Measurements from ENCODE around the gene TGFBRAP1.
"Not testable (repeated sequence)": the region's sequence is repeated elsewhere in the genome, so short reads cannot be mapped to it uniquely, and the experiment has no call there.

Gene TGFBRAP1

DNA sequence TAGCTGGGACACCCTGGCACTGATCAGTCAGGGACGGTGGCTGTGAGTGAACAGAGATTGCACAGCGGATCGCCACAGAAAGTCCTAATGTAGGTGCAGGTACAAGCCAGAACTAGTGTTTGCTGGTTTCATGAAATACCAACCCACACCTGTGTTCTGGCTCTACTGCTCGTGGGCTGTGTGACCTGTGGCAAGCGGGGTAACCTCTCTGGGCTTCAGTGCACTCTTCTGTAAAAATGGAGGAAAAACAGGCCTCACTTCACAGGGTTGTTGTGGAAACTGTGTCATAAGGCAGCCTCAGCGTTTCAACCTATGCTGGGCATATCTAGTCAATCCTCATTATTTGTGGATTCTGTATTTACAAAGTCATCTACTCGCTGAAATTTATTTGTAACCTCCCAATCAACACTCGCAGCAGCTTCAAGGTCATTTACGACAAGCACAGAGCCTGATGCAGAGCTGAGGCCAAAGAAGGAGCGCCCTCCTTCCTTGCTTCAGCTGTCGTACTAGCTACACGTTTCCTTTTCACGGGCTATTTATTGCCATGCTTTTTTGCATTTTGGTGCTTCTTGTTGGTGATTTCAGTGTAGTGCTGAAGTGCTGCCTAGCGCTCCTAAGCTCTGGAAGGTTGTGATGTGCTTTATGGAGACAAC is 58.0 kb downstream of the TGFBRAP1 start:
- no peak for DNase-seq

DNA sequence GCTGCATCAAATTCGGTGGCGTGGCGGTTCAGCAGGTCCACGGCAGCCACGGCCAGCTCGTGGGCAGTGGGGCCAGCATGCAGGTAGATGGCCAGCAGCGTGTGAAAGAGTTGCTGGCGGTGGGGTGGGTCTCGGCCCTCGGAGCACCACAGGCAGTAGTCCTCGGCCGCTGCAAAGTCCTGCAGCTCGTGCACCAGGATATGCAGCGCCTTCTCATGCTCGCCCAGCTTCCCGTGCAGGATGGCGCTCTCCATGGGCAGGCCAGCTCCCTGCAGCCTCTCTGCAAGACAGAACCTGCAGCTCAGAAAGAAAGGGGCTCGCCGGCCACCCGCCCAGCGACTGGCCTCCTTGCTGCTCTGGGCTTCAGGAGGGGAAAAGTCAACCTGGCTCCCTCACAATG is 60.1 kb downstream of the TGFBRAP1 start:
- no peak for DNase-seq

DNA sequence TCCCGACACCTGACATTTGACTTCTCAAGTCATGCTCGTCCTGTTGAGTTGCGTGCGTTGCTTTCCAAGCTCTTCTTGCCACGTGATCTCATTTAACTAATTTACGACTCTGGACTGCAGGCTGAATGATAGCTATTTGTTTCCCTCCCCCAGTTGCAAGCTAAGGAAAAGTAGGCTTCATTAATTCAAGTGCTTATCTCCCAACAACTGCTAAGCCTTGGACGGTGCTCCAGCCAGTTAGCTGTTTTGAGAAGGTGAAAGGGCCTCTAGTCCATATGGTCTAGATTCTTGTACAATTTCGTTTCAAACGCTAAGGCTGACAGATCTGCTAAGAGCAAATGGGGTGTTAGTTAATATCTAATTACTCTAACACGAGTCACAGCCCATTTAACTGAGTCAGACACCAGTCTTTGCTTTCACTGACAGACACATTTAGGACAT is 66.9 kb downstream of the TGFBRAP1 start:
- no peak for DNase-seq

DNA sequence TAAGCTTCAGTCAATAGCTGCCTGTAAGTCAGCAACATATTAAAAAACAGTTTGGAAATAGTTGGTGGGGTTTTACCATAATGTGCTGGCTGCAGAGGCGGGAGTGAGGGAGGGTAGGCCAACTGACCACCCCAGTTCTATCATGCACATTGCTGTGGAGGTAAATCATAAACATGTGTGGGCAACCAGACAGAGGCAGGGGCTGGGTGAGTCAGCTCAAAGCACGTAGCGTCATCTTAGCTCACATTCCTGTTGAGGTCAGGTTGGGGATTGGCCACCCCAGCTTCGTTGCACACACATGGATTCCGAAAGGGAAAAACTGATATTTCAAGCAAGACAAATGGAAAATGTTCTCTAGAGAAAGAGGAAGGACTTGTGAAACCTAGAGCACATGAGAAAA is 68.5 kb downstream of the TGFBRAP1 start:
- DNase-seq = no peak

DNA sequence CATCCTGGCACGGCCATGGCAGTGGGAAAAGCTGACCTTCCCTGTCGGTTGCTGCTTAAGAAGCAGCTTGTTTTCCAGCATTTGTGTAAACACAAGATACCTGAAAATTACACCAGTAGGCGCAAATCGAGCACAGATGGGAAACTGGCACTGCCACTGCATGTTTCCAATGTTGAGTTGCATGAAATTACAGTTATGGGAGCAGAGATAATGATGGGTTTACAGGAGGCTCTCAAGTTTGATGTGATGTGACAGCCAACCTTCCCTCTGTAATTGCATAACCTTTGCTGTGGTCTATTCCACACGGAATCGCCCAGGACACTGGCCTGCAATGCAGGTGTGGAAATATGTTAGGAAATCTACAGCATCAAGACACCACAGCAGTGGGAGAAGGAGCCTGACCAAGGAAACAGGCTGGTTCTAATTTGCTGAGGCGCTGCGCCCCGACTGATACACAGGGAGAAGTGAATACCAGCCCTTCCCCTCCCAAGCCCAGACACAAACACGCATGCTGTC is 70.6 kb downstream of the TGFBRAP1 start:
- no peak for DNase-seq

DNA sequence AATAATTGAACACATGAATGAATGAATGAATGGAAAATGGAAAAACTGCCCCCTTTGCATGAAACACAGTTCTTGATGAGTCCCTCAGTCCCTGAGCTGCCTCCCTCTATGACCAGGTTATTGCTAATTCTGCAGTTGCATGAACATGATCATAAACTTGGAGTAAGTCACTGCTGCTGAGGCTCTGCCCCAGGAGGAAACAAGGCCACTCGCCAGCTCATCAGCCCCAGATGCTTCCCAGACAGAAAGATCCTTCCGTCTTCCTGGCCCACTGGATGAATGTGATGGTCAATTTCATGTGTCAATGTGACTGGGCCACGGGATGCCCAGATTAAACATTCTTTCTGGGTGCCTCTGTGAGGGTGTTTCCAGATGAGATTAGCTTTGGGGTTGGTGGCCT is 71.6 kb downstream of the TGFBRAP1 start:
- DNase-seq = no peak

DNA sequence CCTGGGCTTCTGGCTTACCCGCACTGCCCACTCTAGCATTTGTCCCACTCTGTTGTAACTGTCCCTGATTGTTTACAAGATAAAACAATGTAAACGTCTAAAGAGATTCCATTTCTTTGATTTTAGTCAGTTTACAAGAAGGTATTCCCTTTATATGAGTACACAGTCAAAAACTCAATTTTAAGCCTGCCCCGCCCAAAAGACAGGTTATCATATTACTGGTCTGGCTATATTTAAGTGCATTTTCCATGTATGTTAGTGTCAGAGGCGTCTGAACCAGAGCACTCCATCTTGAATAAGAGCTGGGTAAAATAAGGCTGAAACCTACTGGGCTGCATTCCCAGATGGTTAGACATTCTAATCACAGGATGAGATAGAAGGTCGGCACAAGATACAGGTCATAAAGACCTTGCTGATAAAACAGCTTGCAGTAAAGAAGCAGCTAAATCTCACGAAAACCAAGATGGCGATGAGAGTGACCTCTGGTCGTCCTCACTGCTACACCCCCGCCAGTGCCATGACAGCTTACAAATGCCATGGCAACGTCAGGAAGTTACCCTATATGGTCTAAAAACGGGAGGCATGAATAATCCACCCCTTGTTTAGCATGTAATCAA is 73.0 kb downstream of the TGFBRAP1 start:
- DNase-seq = no peak

DNA sequence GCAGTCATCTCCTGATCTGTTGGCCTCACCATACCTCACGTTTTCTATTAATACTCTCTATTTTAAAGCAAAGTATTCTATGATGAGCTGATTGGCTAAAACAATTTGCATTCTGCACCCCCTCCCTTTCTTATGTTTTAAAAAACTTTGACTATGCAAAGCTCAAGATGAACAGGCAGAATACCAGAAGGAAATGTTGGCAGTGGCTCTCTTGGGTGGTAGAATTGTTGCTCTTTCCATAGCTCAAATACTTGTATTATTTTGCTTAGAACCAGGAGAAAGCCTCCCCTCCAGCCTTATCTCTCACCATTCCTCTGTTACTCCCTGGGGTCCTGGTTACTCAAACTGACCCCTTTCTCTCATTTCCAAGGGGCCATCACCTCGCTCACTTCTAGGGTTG is 73.6 kb downstream of the TGFBRAP1 start:
- DNase-seq = no peak

DNA sequence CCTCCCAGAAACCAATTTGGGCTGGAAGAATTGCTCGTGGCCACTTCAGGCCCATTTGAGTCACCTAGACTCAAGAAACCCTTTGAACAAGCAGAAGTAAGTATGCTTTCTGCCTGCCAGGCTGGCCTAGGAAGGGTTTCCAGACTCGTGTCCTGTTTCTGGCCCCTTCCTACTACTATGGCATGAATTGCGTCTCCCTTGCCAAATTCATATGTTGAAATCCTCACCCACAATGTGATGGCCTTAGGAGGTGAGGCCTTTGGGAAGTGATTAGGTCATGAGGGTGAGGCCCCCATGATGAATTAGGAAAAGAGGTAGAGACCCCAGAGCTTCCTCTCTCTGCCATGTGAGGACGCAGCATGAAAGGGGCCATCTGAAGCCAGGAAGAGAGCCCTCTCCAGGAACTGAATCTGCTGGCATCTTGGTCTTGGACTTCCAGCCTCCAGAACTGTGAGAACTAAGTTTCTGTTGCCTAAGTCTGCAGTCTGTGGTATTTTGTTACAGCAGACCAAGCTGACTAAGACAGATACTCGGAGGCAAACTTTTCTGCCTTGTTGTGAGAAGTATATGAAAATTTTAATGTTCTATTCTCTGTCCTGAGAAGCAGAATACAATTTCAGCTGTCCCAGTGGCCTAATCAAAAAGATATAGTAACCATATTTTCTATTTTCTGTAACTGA is 74.9 kb downstream of the TGFBRAP1 start:
- no peak for DNase-seq

DNA sequence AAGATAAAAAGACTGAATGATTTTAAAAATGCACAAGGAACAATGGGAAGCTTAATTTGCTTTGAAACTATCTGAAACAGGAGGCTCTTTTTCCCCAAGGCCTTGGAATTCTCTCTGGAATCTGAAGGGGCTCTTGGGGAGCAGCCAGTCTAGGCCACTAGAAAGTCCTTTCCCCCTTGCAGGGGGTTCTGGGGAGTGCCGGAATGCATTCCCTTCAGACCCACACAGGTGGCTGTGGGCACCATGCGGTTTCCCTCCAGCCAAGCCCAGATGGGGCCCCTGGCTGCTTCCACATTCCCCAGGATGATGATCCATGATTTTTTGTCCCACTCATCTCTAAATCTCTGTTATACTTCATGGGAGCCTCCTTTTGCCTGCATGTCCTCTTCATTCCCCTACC is 77.3 kb downstream of the TGFBRAP1 start:
- DNase-seq = no peak

DNA sequence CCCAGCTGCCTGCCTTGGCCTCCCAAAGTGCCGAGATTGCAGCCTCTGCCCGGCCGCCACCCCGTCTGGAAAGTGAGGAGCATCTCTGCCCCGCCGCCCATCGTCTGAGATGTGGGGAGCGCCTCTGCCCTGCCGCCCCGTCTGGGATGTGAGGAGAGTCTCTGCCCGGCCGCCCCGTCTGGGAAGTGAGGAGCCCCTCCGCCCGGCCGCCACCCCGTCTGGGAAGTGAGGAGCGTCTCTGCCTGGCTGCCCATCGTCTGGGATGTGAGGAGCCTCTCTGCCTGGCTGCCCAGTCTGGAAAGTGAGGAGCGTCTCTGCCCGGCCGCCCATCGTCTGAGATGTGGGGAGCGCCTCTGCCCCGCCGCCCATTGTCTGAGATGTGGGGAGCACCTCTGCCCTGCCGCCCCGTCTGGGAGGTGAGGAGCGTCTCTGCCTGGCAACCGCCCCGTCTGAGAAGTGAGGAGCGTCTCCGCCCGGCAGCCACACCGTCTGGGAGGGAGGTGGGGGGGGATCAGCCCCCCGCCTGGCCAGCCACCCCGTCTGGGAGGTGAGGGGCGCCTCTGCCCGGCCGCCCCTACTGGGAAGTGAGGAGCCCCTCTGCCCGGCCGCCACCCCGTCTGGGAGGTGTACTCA is 78.4 kb downstream of the TGFBRAP1 start:
- DNase-seq = not testable (repeated sequence)

DNA sequence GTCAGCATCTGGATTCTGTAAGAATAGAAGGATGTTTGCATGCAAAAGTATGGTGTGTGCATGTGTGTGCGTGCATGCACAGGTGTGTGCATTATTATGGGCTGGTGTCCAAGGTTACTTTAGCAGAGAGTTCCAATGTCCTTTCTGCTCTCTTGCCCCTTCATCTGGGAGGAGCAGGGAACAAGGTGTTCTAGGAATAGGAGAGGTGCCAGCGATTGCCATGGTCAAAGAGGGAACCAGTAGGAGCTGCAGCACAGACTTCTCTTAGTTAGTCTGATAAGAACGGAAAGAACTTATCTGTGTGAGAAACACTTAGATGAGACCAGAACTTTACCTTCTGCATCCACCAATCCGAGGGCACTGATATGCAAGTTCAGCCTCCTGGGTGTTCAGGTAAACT is 79.6 kb downstream of the TGFBRAP1 start:
- no peak for DNase-seq

DNA sequence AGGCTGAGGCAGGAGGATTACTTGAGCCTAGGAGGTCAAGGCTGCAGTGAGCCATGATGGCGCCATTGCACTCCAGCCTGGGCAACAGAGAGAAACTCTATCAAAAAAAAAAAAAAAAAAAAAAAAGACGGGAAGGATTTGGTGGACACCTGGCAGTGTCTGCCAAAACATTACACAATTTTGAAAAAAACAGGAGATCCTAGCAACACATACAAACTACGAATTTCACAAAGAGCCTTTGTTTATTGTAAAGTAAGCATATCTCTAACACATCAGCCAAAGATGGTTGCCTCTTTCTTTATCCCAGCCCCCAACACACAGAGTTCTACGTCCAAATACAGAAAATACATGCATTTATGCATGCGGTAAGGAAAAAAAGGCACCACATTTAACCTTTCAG is 80.4 kb downstream of the TGFBRAP1 start:
- no peak for DNase-seq

DNA sequence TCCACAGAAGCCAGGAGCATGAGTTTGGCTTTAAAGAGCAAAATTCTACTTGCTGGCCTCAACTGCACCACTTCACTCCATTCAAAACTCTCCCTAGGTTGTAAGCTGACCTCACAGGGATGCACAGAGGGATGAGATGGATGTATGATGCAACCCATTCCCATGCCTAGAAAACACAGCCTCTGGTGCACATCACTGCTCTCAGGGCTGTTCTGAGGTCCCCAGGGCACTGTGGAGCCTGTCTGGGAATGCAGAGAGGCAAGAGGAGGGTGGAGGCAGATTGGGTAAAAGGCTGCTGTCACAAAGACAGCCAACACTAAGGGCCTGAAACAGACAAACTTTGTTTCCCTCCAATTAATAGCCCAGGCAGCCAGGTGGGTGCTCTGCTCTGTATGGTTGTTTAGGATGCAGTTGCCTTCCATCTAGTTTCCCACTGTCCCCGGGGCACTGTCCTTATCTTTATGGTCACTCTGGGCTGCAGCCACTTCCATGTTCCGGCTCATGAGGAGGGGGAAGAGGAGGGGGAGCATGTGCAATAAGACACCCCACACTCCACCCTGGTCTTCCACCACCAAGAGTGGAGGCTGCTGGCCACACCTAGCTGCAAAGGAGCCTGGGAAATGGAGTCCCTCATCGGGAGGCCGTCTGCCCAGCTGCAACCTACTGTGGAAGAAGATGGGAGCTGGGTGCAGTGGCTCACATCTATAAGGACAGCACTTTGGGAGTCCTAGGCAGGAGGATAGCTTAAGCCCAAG is 81.0 kb downstream of the TGFBRAP1 start:
- DNase-seq = no peak

DNA sequence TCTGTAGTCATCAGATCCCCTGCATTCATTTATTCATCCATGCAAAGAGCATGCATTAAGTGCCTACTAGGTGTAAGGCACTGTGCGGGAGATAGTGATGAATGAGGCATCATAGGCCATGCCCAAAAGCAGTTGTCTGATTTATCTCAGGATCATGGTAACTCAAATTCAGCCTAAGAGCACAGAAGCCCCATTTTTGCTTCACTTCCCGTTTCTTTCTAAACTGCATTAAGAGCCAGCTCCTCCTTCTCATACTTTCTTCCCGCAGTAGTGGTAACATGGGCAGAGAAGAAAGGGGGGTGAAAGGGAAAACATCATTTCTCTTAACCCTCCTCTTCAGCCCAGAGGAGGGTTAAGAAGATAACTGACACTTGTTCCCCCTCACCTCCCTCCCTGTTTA is 85.1 kb downstream of the TGFBRAP1 start:
- no peak for DNase-seq

DNA sequence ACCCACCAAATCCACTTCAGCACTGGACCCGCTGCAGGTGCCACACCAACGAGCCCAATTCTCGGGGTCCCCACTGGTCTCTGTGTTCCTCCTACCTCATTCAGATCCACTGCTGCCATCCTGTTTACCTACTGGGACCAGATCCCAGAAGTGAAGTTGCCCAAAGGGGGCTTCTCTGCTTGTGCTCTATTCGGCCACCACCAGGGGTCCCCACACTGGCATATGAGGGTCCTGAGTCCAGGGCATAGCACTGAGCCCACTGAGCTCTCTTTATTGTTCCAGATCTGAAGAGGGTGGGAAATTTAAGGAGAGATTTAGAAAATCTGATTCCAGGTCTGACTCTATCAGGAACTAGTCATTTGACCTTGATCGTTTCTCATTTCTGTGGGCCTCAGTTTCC is 85.6 kb downstream of the TGFBRAP1 start:
- DNase-seq = no peak

DNA sequence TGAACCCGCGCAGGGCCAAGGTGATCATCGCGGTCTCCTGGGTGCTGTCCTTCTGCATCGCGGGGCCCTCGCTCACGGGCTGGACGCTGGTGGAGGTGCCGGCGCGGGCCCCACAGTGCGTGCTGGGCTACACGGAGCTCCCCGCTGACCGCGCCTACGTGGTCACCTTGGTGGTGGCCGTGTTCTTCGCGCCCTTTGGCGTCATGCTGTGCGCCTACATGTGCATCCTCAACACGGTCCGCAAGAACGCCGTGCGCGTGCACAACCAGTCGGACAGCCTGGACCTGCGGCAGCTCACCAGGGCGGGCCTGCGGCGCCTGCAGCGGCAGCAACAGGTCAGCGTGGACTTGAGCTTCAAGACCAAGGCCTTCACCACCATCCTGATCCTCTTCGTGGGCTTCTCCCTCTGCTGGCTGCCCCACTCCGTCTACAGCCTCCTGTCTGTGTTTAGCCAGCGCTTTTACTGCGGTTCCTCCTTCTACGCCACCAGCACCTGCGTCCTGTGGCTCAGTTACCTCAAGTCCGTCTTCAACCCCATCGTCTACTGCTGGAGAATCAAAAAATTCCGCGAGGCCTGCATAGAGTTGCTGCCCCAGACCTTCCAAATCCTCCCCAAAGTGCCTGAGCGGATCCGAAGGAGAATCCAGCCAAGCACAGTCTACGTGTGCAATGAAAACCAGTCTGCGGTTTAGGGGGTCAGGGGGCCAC is 87.1 kb downstream of the TGFBRAP1 start:
- DNase-seq = no peak

DNA sequence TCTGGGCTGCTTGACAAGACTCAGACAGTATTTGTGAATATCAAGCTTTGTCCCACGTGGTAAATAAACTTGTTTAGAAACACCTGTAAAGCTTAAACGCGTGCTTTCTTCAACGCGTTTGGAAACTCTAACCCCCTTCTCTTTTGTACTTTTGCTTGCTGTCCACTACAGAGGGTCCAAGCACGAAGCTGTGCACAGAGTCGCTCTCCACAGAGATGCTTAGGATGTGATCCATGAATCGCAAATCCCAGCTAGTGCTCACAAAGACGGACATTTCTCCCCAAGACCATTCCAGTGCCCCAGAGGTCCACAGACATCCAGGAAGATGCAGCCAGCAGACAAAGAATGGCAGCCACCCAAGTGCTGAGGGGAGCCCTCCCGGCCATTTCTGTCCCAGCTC is 88.1 kb downstream of the TGFBRAP1 start, which contains the start of gene GPR45:
TSS of gene GPR45 (plus strand) at position 301 of the 400 bp plus-strand sequence. CDS start 116 bp downstream, outside the sequence.
- no peak for DNase-seq

DNA sequence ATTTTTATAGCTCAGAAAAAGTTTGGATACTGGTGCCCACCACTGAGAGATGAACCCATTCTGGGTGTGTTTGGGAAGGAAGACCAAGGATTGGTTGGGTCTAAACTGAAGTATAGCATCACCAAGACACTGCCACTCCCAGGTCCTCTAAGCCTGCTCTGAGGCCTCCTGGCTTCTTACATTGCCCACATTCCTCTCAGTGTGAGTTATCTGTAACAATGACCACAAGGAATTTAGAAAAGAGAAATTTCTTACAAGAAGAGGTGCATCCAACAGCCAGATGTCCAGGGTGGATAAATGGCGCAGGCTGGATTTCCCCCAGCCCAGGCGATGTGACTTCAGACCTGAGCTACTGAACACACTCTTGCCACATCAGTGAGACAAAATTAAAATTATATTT is 89.6 kb downstream of the TGFBRAP1 start:
- DNase-seq = no peak

DNA sequence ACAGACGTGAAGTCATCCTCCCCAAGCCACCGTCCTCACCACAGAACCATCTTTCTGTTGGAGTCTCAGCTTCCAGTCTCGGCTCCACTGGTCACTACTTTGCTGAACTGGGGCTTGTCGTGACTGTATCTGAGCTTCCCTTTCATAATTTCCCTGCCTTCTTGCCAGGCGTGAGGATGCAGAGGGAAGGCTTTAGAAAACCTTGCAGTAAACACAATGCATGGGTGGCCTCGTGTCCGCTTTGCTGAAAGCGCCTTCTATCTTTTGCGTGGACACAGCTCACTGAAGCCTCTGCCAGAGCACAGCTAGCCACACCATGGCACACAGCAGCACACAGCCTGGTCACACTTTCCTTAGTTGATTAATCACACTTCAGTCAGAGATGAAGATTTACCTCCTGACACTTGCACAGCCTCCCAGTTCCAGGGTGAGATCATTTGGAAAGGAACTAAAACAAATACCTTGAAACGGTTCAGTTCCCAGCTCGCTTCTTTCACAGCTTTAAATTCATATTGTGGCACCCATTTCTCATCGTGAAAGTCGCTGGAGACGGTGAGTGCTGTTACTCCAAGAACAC is 90.8 kb downstream of the TGFBRAP1 start:
- DNase-seq = no peak

DNA sequence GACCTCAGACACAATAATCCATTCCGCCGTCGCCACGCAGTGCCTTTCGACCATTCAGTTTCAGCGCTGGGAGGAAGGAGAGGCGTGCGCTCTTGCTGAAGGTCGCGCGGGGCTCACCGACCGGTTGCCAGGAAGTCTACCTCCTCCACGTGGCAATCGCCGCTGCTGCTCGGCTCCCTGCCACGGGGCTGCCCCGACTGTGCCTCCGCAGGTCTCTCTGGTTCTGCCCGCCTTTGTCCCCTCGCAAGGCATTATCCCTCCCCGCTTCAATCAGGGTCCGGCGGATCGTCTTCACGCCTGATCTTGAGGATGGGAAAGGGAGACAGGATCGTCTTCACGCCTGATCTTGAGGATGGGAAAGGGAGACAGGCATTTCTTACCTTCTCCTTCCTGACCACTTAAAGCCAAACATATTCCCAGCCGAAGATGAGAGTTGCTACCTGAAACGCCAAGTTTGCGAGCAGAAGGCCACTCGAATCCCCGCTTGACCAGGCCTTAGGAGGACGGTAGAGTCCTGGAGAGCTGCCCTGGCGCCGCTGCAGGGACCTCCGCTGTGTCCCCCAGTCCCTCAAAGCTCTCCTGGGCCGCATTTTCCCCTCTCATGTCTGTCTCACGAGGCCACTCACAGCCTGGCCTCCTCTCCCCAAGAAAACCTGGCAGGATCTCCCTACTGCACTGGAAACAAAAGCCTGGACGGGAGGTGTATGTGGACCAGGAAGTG is 92.3 kb downstream of the TGFBRAP1 start:
- DNase-seq = peak in 1 of 2 donors; percentile 8

Measured in activated CD4-positive, alpha-beta T cell treated with anti-CD3 and anti-CD28 coated beads for 4 hours (primary cell).